ENCODE results near the gene NDUFS2.

GRCh38 chr1:161176468-161177111 is 25.6 kb upstream of the NDUFS2 start:
- TF ChIP-seq CTCF (IDR thresholded peaks at IDR 0.05) (no peak), POLR2AphosphoS5 (IDR thresholded peaks at IDR 0.05) (no peak), POLR2A (IDR thresholded peaks at IDR 0.05) (no peak), EP300 (IDR thresholded peaks at IDR 0.05) (no peak)

Measured in upper lobe of left lung (tissue), 4 donors.